Raji (cell line): Measurements from ENCODE around the gene SCTR.

Experiments
- POLR2A ChIP-seq: IDR thresholded peaks from 2 replicates; pipeline ENCODE4 v1.6.1; 2011; ENCODE audit warnings: low read depth, low read length, control low read depth; ENCODE audit not compliant: insufficient read depth

Gene SCTR

GRCh38 chr2:119512946-119513345, 11.3 kb downstream of the SCTR start:
- TF ChIP-seq POLR2A = no peak

DNA sequence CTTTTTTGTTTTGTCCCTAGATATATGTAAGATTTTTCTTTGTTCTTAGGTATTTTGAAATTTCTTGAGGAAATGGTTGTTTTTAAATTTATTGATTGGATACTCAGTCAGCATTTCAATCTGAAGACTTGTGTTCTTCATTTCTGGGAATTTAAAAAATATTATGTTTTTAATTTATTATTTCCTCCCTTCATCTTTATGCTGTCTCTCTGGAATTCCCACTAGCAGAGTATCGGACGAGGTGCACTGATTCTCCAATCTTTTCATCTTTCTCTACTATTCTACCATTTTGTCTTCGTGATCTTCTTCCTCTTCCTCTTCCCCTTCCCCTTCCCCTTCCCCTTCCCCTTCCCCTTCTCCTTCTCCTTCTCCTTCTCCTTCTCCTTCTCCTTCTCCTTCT, 12.3 kb downstream of the SCTR start:
- no peak for TF ChIP-seq POLR2A

- no peak for TF ChIP-seq POLR2A
Observed at GRCh38 chr2:119508756-119509155, 15.5 kb downstream of the SCTR start.

- TF ChIP-seq POLR2A = no peak
Observed at GRCh38 chr2:119496682-119497081, 27.6 kb downstream of the SCTR start.

DNA sequence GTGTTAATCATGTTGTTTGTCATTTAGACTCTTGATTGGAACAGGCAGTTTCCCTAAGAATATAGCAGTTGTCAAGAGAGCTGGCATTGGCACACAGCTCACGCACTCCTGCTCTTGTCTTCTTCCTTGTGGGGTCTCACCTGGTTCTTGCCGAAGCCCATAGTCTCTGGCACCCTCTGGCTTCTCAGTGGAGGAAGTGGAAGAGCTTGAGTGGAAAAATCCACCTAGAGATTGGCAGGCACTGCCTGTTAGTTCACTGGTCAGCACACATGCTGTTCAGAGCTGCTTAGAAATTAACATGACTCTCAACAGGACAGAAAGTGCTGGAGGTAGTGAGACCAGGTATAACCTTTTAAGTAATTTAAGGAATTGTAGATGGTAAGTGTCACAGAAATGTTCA, 28.3 kb downstream of the SCTR start:
- no peak for TF ChIP-seq POLR2A

GRCh38 chr2:119494163-119494790, 30.0 kb downstream of the SCTR start:
- TF ChIP-seq POLR2A = no peak

DNA sequence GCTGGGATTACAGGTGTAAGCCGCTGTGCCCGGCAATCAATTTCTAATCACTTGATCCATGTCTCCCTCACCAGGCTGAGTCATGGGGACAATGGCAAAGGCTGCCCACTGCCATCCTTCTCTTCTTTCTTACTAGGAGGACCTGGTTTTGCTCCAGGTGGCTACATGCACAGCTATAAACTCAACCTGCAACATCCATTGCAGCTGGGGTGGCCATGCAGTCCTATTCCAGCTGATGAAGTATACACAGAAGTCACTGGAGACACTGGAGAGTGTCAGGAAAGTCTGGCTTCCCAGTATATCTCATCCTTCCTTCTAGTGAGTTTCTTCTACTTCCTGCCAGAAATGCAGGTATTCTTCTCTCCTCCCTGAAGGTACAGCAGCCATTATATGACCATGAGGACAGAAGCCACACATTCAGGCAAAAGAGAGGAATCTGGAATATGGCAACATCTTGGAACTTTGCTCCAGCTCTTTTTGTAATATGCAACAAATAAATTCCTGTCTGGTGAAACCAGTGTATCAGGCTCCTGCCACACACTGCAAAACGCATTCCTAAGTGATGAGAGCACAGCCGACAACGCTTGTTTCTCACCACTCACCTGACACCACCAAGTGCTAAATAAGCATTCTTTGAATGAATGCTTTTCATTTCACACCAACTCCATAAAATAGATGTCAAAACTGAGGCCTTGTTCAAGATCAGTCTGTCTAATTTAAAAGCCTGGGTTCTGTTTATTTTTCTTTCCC, 32.3 kb downstream of the SCTR start:
- no peak for TF ChIP-seq POLR2A

GRCh38 chr2:119490653-119491195, 33.6 kb downstream of the SCTR start:
- no peak for TF ChIP-seq POLR2A

- no peak for TF ChIP-seq POLR2A
Observed at GRCh38 chr2:119490106-119490505, 34.2 kb downstream of the SCTR start.

GRCh38 chr2:119489232-119489952, 34.9 kb downstream of the SCTR start:
- no peak for TF ChIP-seq POLR2A

DNA sequence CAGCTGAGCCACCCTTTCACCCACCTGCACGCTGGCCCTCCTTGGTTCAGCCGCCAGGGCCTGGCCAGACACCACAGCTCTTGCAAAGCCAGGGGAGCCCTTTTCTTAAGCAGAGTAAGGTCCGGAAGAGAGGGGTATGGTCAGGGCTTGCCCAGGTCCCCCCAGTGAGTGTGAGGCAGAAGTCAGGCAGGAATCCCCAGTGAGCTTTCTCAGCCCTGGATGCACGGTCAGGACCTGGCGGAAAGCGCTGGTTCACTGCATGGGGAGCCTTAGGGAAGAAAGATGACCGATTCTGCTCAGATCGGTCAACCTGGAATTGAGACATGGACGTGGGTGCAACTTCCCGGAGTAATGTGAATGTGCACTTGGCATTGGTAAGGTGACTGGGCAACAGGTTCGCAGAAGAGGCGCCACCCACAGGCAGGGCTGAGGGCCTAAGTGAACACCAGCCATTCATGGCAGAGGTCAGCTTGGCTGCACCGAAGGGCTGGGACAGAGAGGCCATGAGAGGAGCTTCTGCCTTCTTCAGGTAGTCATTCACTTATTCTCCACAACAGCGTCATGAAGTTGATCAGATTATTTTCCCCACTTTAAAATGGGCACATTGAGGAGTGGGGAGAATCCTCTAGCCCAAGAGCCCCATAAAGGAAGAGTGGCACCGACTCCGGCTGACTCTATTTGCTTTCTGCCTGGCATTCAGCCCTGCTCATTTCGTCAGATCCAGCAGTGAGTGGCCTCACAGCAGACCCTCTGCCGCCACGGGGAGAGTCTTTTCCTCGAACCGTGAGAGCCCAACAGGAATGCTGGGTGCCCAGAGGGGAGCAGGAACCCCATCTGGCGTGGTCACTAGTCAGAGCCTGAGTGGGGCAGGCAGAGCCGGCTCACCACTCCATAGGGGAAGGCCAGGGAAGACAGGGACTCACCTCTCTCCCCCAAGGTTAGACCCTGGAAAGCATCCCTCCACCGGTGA, 35.8 kb downstream of the SCTR start:
- no peak for TF ChIP-seq POLR2A

DNA sequence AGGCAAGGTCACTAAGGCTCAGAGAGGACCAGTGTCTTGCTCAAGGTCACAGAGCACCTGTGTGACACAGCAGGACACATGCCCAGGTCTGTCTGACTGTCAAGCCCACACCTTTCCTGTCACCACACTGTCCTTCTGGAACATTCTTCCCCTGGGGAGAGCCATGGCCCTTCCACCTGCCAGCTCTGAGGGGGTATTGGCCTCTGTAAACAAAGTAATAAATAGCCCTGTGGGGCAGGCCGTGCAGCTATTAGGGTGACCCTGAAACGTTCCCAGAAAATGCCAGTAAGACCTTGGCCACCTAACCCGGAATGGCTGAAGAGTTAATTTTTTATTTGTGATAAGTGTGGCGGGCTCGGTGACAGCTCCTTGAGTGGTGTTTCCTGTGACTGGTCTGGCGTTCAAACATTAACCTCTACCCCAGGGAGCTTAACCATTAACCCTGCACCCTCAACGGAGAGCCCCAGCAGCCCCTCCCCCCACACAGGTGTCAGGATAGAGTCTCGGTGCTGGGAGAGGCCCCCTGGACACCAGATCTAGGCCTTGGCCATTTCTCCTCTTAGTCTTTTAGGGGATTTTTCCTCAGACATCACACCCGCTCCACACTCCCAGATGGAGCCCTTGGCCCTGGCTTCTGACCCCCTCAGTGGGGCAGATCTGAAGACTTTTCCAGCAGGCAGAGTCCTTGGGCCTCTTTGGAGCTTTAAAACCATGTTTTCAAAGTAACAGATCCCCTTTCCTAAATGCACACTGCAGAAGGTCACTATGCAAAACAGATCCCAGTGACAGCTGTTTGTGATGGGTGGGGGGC, 36.6 kb downstream of the SCTR start:
- no peak for TF ChIP-seq POLR2A

- no peak for TF ChIP-seq POLR2A
Observed at GRCh38 chr2:119486886-119487285, 37.4 kb downstream of the SCTR start.

DNA sequence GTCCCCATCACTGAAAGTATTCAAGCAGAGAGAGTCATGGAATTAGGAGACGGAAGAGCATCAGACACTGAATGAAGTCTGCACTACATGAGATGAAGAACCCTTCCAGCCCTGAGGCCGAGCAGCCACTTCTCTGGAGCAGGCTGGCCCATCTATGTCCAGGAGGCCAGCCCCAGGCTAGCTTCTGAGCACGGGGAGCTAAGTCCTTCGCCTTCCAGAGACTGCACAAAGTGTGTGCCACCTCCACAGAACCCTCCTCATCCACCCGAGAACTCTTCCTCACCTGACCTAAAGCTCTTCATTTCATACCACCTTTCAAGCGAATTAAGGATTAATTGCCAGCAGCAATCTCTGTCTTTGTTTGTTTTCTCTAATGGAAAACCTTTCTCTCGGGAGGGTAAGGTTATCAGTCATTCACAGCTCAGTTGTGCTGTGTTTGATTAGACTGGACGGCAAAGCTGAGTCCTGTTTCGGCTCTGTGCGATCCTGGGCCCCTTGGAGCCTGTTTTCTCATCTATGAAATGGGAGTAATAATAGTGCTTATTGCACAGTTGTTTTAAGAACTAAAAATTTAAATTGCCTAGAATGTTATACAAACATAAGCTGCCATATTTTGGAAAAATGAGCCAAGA, 38.0 kb downstream of the SCTR start:
- TF ChIP-seq POLR2A = no peak
